GM06990 (cell line): ENCODE data around the gene FAM187B.
"Not testable (repeated sequence)": the region's sequence is repeated elsewhere in the genome, so short reads cannot be mapped to it uniquely, and the experiment has no call there.

ENCODE experiments used
- DNase-seq: peaks from one replicate; pipeline ENCODE4 v3.0.0-alpha.2; 2011; ENCODE audit not compliant: insufficient read length; ENCODE audit errors: extremely low read depth
- H3K27me3 ChIP-seq: replicated peaks from 2 replicates; pipeline ENCODE4 v1.6.0; 2011; ENCODE audit warnings: low read length; ENCODE audit not compliant: control insufficient read depth, insufficient read depth
- H3K36me3 ChIP-seq: 2 replicates; pipeline ENCODE4 v1.5.1; 2011; ENCODE audit warnings: low read length; ENCODE audit not compliant: control insufficient read depth, insufficient read depth
- H3K4me3 ChIP-seq: replicated peaks from 2 replicates; pipeline ENCODE4 v1.5.1; 2011; ENCODE audit warnings: low read depth, mild to moderate bottlenecking, control low read depth, low read length
- TF ChIP-seq, protein P1 (sequence below): IDR thresholded peaks from 2 replicates; pipeline ENCODE4 v1.5.1; 2011; ENCODE audit warnings: low read length, control low read depth, mild to moderate bottlenecking, inconsistent platforms; ENCODE audit not compliant: insufficient read depth, poor library complexity, severe bottlenecking

Gene FAM187B

DNA sequence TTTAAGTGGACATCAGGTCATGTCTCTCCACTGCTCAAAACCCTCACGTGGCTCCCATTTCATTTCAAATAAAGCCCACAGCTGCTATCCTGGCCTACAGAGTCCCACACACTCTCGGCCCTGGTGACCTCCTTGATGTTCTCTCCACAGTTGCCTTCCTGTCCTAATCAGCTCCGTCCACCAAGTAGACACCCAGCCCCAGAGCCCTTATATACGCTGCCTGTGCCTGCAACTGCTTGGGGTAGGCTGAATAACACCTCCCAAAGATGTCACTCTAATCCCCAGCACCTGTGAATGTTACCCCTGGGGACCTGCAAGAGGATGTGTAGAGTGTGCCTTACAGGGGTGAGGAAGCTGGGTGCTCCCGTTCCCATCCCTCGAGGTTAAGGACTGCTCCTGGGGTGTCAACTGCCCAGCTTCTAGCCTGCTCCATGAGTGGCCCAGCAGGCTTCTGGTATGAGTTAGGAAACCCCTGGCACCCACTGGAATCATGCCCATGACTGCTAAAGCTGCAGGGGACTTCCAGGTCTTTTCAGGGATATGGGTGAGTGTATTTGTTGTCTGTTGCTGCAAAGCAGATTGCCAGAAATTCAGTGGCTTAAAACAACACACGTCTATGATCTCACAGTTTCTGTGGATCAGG lies 6.0 kb downstream of the FAM187B start:
- Histone ChIP-seq H3K4me3 (no peak overlapping the region), H3K27me3 (no peaks in the 10 kb centered on the region), H3K36me3 (no peaks in the 10 kb centered on the region)
- no peak for DNase-seq
- TF ChIP-seq, protein P1, sequence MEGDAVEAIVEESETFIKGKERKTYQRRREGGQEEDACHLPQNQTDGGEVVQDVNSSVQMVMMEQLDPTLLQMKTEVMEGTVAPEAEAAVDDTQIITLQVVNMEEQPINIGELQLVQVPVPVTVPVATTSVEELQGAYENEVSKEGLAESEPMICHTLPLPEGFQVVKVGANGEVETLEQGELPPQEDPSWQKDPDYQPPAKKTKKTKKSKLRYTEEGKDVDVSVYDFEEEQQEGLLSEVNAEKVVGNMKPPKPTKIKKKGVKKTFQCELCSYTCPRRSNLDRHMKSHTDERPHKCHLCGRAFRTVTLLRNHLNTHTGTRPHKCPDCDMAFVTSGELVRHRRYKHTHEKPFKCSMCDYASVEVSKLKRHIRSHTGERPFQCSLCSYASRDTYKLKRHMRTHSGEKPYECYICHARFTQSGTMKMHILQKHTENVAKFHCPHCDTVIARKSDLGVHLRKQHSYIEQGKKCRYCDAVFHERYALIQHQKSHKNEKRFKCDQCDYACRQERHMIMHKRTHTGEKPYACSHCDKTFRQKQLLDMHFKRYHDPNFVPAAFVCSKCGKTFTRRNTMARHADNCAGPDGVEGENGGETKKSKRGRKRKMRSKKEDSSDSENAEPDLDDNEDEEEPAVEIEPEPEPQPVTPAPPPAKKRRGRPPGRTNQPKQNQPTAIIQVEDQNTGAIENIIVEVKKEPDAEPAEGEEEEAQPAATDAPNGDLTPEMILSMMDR = no peak

DNA sequence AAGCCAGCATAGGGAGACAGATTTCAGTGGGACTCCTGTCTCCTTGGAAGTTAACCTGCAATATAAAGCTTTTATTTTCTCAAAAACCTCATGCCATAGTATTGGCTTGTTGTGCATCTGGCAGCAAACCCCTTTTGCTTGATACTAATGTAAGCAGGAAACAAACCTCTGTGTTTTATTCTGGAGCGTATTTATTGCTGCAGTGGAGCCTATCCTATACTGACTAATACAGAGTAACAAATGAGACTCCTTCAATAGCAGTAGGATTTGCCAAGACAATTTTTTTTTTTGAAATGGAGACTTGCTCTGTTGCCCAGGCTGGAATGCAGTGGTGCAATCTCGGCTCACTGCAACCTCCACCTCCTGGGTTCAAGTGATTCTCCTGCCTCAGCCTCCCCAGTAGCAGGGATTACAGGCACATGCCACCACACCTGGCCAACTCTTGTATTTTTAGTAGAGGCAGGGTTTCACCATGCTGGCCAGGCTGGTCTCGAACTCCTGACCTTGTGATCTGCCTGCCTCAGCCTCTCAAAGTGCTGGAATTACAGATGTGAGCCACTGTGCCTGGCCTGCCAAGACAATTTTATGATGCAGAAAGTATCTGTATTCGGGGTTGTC lies 7.5 kb downstream of the FAM187B start:
- H3K27me3 ChIP-seq, H3K36me3 ChIP-seq, DNase-seq, H3K4me3 ChIP-seq: not testable (repeated sequence)

DNA sequence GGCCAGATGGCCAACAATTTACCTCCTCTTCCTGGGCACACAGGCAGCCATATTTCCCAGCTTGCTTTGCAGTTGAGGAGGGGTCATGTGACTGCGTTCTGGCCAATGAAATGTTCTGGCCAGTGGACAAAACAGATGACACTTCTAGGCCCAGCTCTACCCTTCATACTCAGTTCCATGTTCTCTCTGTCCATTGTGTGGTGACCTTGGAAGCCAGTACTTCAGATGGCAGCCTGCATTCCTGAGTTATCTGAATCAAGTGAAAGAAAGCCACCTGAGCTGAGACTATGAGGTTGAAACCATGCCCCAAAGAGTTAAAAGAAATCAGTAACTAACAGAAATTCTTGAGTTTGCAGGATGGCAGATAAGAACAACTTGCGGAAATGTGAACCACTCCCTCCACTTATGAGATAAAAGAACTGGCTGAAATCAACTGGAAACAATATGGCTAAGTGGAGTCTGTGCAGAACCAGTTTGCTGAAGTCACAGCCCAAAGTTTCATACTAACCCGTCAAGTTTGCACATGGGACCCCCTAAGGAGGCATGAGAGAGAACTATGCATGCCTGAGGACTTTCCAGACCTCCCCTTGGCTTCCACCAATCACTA lies 8.1 kb downstream of the FAM187B start:
- H3K27me3 ChIP-seq = no peaks in the 10 kb centered on the region
- TF ChIP-seq, protein P1 = no peak
- H3K4me3 ChIP-seq = no peak overlapping the region
- DNase-seq = no peak
- no peaks in the 10 kb centered on the region for H3K36me3 ChIP-seq

GRCh38 chr19:35219008-35219407 lies 9.5 kb downstream of the FAM187B start:
- DNase-seq = no peak
- TF ChIP-seq, protein P1 = no peak
- no peaks in the 10 kb centered on the region for H3K27me3 ChIP-seq
- no peaks in the 10 kb centered on the region for H3K36me3 ChIP-seq
- H3K4me3 ChIP-seq = no peak overlapping the region

GRCh38 chr19:35217649-35217990 lies 10.9 kb downstream of the FAM187B start:
- no peak for DNase-seq
- H3K36me3 ChIP-seq = no peaks in the 10 kb centered on the region

More at GRCh38 chr19:35217649-35217990, 10.9 kb downstream of the FAM187B start:
- TF ChIP-seq, protein P1 = no peak
- Histone ChIP-seq H3K27me3 (no peaks in the 10 kb centered on the region), H3K4me3 (no peak overlapping the region)
